Activated CD4-positive, alpha-beta memory T cell treated with anti-CD3 and anti-CD28 coated beads for 36 hours (primary cell): Measurements from ENCODE around the gene FHIT. TPM values are rescaled to one million over a fixed set of nuclear protein-coding genes. Genes with fewer than 3 reads are reported as not detected.

Experiments
- CTCF ChIA-PET: fragments of 350-600 bp; sonication (Branson Sonifier 250); formaldehyde crosslinking; loops from one replicate; lab custom pipeline; 2021; ENCODE audit warnings: antibody characterized with exemption, inconsistent platforms; lab: Charles Lee
- POLR2A ChIA-PET: fragments of 350-600 bp; sonication (Branson Sonifier 250); formaldehyde crosslinking; loops from one replicate; lab custom pipeline; 2021; ENCODE audit warnings: antibody characterized with exemption; lab: Charles Lee
- DNase-seq: peaks from one replicate; pipeline ENCODE4 v3.0.0-alpha.2; 2020
- H3K27ac Mint-ChIP-seq: one replicate; pipeline ENCODE4 v1.8.0; 2021; ENCODE audit warnings: mixed read lengths
- H3K27me3 Mint-ChIP-seq: one replicate; pipeline ENCODE4 v1.8.0; 2021; ENCODE audit warnings: mixed read lengths
- H3K36me3 Mint-ChIP-seq: one replicate; pipeline ENCODE4 v1.8.0; 2021; ENCODE audit warnings: mixed read lengths
- H3K4me1 Mint-ChIP-seq: one replicate; pipeline ENCODE4 v1.8.0; 2021; ENCODE audit warnings: low read depth, mixed read lengths
- H3K4me3 Mint-ChIP-seq: one replicate; pipeline ENCODE4 v1.8.0; 2021; ENCODE audit warnings: mild to moderate bottlenecking, mixed read lengths
- H3K9me3 Mint-ChIP-seq: one replicate; pipeline ENCODE4 v1.8.0; 2021; ENCODE audit warnings: mixed read lengths
- intact Hi-C: fragments of 100-400 bp; cut with micrococcal nuclease; formaldehyde crosslinking; loops from one replicate; pipeline ENCODE4 v1.15.1; 2023
- total RNA-seq, 2 experiments: library from RNA; stranded (reverse); gene quantifications; one replicate each; pipeline ENCODE4 v1.2.3, GENCODE V29; 2021

The FHIT gene
- total RNA-seq, 2 experiments from 2014 or later: 7.2 to 8.7 TPM

DNA sequence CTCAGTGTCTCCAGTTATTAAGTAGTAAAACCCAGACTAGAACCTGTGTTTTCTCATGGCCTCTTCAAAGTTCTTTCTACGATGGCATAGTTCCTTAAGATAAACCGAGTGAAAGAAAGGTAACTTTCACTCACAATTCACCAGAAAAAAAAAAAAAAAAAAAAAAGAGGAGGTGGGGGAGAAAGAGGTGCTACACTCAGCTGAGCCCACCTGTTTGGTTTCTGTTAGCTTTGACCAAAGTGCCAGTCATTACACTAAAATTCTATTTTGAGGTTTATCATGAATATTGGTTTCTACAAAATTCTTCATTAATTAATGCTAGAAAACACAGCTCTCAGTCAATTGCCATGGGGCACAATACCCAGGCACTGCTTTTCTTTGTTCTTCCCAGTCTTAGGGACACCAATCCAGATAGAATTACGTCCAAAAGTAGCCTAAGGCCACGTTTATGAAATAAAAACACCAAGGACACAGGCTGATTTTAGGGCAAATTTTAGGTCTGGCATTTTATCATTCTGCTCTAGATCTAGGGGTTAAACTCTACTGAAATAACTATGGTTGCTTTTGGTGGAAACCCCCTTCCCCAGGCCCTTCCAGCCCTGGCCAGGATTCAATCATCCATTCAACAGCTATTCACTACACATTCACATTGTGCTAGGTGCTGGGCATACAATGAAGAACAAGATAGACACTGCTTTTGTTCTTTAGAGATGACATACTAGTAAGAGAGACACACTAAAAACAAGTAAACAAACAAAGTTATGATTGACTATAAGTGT, 1097.8 kb downstream of the FHIT start:
- POLR2A ChIA-PET: no interaction called here
- Mint-ChIP-seq H3K4me3 (no peak overlapping the region), H3K9me3 (no peaks in the 10 kb centered on the region), H3K27me3 (no peaks in the 10 kb centered on the region), H3K36me3 (no peaks in the 10 kb centered on the region), H3K27ac (no peak overlapping the region), H3K4me1 (no peaks in the 10 kb centered on the region)
- no peak for DNase-seq
- intact Hi-C loops: no loop called here
- CTCF ChIA-PET: no interaction called here

- H3K4me3 Mint-ChIP-seq: no peak overlapping the region
- H3K9me3 Mint-ChIP-seq: no peaks in the 10 kb centered on the region
- intact Hi-C loops: no loop called here
- H3K4me1 Mint-ChIP-seq: no peaks in the 10 kb centered on the region
- ChIA-PET POLR2A (no interaction called here), CTCF (no interaction called here)
- no peaks in the 10 kb centered on the region for H3K36me3 Mint-ChIP-seq
- no peak for DNase-seq
- H3K27ac Mint-ChIP-seq: no peak overlapping the region
- H3K27me3 Mint-ChIP-seq: no peaks in the 10 kb centered on the region
These were observed 1101.8 kb downstream of the FHIT start for GRCh38 chr3:60149501-60149900.

DNA sequence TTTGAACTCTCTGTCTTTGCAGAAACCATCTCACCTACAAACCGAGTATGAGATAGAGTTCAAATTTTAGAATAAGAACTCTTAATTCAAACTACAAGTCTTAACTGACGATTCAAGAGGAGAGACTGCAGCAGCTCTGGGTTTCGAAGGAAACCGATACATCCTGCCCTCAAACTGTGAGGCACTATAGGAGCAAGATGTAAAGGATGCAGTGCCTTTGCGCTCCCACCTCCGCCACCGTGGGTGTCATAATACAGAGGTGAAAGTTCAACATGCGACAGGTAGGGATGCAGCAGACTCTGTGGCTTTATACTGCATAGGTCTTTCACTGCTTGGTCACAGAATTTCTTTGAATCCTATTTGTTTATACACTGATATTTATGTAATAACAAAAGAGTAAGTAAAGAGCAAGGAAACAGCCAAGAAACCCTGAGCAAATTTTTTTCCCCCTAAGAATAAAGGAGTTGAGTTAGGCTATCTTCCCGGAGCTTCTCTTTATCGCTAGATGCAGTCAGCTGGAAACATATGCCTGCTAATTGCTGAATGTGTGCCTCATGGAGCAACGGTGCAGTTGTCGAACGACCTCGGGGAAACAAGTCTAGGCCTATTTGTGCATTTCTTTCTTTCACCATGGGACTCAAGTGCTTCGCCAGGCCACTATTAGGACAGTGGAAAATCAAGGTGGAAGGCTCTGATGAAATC, 1103.9 kb downstream of the FHIT start:
- Mint-ChIP-seq H3K9me3 (no peaks in the 10 kb centered on the region), H3K27me3 (no peaks in the 10 kb centered on the region), H3K4me1 (no peaks in the 10 kb centered on the region), H3K36me3 (no peaks in the 10 kb centered on the region), H3K4me3 (no peak overlapping the region), H3K27ac (no peak overlapping the region)
- CTCF ChIA-PET: no interaction called here
- DNase-seq: peak; percentile 17
- POLR2A ChIA-PET: no interaction called here
- intact Hi-C loops: no loop called here

GRCh38 chr3:60146121-60146520, 1105.1 kb downstream of the FHIT start:
- CTCF ChIA-PET: no interaction called here
- H3K27ac Mint-ChIP-seq: no peak overlapping the region
- H3K9me3 Mint-ChIP-seq: no peaks in the 10 kb centered on the region
- H3K36me3 Mint-ChIP-seq: no peaks in the 10 kb centered on the region
- POLR2A ChIA-PET: no interaction called here
- intact Hi-C loops: no loop called here
- H3K27me3 Mint-ChIP-seq: no peaks in the 10 kb centered on the region
- DNase-seq: no peak
- no peaks in the 10 kb centered on the region for H3K4me1 Mint-ChIP-seq
- H3K4me3 Mint-ChIP-seq: no peak overlapping the region

- no peaks in the 10 kb centered on the region for H3K36me3 Mint-ChIP-seq
- no peak overlapping the region for H3K27ac Mint-ChIP-seq
- H3K27me3 Mint-ChIP-seq: no peaks in the 10 kb centered on the region
- no peak overlapping the region for H3K4me3 Mint-ChIP-seq
- no peak for DNase-seq
- POLR2A ChIA-PET: no interaction called here
- CTCF ChIA-PET: no interaction called here
- H3K4me1 Mint-ChIP-seq: peaks cover 3% of the 10 kb centered on the region
- intact Hi-C loops: no loop called here
- no peaks in the 10 kb centered on the region for H3K9me3 Mint-ChIP-seq
These were observed 1107.2 kb downstream of the FHIT start for GRCh38 chr3:60144071-60144470.

- H3K27ac Mint-ChIP-seq: no peak overlapping the region
- no peak for DNase-seq
- POLR2A ChIA-PET: interaction anchor here (0.6 kb wide), 1 partner anchor 58 kb away, joined by 3 read pairs; no protein-coding TSS in a partner anchor
- H3K27me3 Mint-ChIP-seq: no peaks in the 10 kb centered on the region
- no peaks in the 10 kb centered on the region for H3K36me3 Mint-ChIP-seq
- H3K4me1 Mint-ChIP-seq: peaks cover 3% of the 10 kb centered on the region
- no peaks in the 10 kb centered on the region for H3K9me3 Mint-ChIP-seq
- CTCF ChIA-PET: no interaction called here
- H3K4me3 Mint-ChIP-seq: no peak overlapping the region
- intact Hi-C loops: no loop called here
These were observed 1109.2 kb downstream of the FHIT start for GRCh38 chr3:60142009-60142408.

GRCh38 chr3:60140160-60140559, 1111.1 kb downstream of the FHIT start:
- Mint-ChIP-seq H3K27ac (no peak overlapping the region), H3K9me3 (no peaks in the 10 kb centered on the region), H3K36me3 (no peaks in the 10 kb centered on the region), H3K4me1 (peaks cover 3% of the 10 kb centered on the region), H3K27me3 (no peaks in the 10 kb centered on the region), H3K4me3 (no peak overlapping the region)
- peak; percentile 23 for DNase-seq
- ChIA-PET POLR2A (interaction anchor here (0.6 kb wide), 1 partner anchor 33 kb away, joined by 4 read pairs; no protein-coding TSS in a partner anchor), CTCF (interaction anchor here (0.7 kb wide), 2 partner anchors 60 to 1795 kb away, joined by 4 read pairs; no protein-coding TSS in a partner anchor)
- intact Hi-C loops: no loop called here

DNA sequence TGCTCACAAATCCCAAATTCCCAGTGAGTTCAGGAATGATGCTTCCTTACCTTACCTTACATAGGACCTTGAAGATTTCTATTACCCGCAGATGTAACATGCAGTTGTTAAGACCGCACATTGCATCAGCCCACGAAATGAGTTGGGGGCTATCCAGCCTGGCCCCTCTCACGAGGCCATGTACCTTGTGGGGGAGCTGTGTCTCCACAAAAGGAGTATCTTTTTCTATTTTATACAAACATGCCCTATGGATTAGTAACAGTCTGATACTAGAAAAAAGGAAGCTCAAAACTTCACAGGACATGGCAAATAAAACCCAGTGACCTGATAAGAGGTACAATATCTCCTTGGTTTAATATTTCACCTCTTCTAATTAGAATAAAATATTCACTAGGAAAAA, 1114.7 kb downstream of the FHIT start:
- Mint-ChIP-seq H3K4me1 (peaks cover 3% of the 10 kb centered on the region), H3K4me3 (no peak overlapping the region), H3K27ac (no peak overlapping the region), H3K9me3 (no peaks in the 10 kb centered on the region), H3K36me3 (no peaks in the 10 kb centered on the region), H3K27me3 (no peaks in the 10 kb centered on the region)
- ChIA-PET POLR2A (no interaction called here), CTCF (no interaction called here)
- intact Hi-C loops: no loop called here
- no peak for DNase-seq

DNA sequence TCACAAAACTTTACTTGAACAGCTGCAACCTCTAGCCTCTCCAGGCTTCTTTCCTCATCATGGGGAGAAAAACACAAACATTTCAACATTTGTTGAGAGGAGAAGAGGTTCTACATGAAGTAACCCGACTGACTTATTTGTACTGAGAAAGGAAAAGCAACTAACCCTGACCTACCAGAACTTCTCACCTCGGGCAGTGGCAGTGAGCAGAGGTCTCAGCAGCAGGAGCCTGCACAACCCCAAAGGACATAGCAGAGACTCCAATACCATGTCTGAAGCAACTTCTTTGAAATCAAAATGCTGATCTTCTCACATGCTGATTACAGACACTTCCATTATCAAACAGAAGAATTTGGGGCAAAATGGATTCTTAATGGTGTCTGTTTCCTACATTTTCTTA, 1115.8 kb downstream of the FHIT start:
- H3K27me3 Mint-ChIP-seq: no peaks in the 10 kb centered on the region
- no peaks in the 10 kb centered on the region for H3K36me3 Mint-ChIP-seq
- H3K27ac Mint-ChIP-seq: no peak overlapping the region
- intact Hi-C loops: no loop called here
- ChIA-PET POLR2A (no interaction called here), CTCF (no interaction called here)
- no peaks in the 10 kb centered on the region for H3K9me3 Mint-ChIP-seq
- peaks cover 3% of the 10 kb centered on the region for H3K4me1 Mint-ChIP-seq
- H3K4me3 Mint-ChIP-seq: no peak overlapping the region
- no peak for DNase-seq

- intact Hi-C loops: no loop called here
- H3K9me3 Mint-ChIP-seq: no peaks in the 10 kb centered on the region
- H3K27me3 Mint-ChIP-seq: no peaks in the 10 kb centered on the region
- DNase-seq: no peak
- H3K36me3 Mint-ChIP-seq: no peaks in the 10 kb centered on the region
- ChIA-PET CTCF (interaction anchor here (1.0 kb wide), 1 partner anchor 243 kb away, joined by 3 read pairs; no protein-coding TSS in a partner anchor), POLR2A (interaction anchor here (0.6 kb wide), 2 partner anchors 58 to 227 kb away, joined by 3 to 5 read pairs; no protein-coding TSS in a partner anchor)
- no peaks in the 10 kb centered on the region for H3K4me1 Mint-ChIP-seq
- H3K27ac Mint-ChIP-seq: no peak overlapping the region
- H3K4me3 Mint-ChIP-seq: no peak overlapping the region
These were observed 1117.7 kb downstream of the FHIT start for GRCh38 chr3:60133269-60134162.

GRCh38 chr3:60131618-60132017, 1119.6 kb downstream of the FHIT start:
- H3K9me3 Mint-ChIP-seq: no peaks in the 10 kb centered on the region
- H3K27ac Mint-ChIP-seq: no peak overlapping the region
- H3K27me3 Mint-ChIP-seq: no peaks in the 10 kb centered on the region
- H3K4me3 Mint-ChIP-seq: no peak overlapping the region
- CTCF ChIA-PET: no interaction called here
- intact Hi-C loops: no loop called here
- no peaks in the 10 kb centered on the region for H3K36me3 Mint-ChIP-seq
- DNase-seq: no peak
- POLR2A ChIA-PET: no interaction called here
- no peaks in the 10 kb centered on the region for H3K4me1 Mint-ChIP-seq
